Measurements from ENCODE around the gene MROH7.

MROH7 gene

DNA sequence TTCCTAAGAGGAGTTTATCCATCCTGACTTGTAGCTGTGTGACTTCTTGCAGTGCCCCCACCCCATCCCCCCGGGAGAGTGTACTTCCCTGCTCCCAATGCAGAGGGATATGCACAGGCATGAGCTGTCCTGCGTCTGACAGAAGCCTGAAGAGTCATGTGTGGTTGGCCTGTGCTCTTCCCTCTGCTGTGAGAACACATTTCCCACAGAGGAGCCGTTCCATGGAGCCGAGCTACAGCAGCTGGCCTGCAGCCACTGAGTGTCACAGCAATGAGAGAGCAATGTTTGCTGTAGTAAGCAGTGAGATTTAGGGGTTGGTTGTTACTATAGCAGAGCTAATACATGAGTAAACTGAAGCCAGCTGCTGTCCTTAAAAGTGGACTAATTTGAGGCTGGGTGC is 100.7 kb downstream of the MROH7 start:
- no peak for DNase-seq (ENCODE audit: low spot score)

DNA sequence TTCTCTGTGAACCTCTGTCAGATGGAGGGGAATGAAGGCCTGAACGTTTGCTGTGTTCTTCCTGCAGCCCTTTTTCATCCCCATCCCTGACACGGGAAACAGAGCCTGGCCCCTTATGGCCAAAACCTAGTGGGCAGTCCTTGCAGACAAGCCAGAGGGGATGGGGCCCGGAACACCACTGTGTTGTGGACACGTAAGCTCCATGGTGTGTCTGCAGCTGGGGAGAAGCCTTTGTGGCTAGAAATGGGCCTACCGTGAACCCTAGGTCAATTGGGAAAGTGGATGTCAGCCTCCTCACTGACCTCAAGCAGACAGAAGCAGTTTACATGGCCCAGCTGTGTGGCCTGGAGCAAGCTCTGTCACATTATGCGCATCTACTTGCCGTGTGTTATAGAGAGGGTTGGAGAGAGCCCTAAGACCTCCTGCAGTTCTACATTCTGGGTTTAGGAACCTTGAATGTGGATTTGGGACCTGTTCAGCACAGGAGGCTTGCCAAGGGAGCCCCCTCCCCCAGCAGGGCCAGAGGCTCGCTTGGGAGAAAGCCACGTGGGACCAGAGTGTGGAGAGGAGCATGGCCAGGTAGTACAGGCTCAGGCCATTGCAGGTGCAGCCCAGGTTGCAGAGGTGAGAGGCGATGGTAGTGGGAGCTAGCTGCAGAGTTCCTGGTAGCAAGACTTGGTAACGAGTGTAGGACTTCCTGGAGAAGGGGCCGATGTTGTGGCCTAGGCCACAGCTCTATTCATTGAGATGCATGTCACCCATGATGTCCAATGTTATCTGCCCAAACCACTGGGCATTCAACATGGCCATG is 102.0 kb downstream of the MROH7 start:
- DNase-seq (ENCODE audit: low spot score): no peak

DNA sequence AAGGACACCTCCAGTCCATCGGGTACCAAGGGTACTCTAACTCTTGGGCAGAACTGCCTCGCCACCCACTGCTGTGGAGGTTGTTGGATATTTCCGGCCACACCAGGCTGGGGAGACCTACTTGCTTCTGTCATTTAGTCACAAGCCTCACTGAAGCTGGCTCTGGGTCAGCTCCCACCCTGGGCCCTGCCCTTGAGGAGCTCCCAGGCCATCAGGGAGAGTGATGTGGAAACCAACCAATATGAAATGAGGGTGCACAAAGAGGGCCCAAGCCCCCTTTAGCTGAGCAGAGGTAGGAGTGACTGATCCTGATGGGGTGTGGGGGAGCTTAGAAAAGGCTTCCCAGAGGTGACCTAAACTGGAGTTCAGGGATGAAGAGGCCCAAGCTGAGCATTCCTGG is 103.1 kb downstream of the MROH7 start:
- DNase-seq (ENCODE audit: low spot score): no peak

DNA sequence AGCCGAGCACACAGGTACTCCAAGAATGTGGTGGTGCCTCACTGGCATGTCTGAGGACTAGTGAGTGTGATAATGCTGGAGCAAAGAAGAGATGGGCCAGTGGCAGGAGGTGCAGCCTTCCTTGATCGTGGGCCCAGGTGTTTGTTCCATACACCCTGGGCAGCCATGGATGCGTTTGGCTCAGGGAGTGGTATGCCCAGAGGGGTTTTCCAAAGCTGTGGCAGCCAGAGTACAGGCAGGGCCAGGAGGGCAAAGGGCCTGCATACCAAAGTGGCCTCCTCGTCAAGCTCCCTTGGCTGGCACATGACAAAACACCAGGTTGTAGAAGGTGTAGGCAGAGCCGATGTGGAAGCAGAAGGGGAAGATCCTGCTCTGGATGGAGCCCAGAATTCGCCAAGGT is 103.7 kb downstream of the MROH7 start:
- DNase-seq (ENCODE audit: low spot score): no peak

DNA sequence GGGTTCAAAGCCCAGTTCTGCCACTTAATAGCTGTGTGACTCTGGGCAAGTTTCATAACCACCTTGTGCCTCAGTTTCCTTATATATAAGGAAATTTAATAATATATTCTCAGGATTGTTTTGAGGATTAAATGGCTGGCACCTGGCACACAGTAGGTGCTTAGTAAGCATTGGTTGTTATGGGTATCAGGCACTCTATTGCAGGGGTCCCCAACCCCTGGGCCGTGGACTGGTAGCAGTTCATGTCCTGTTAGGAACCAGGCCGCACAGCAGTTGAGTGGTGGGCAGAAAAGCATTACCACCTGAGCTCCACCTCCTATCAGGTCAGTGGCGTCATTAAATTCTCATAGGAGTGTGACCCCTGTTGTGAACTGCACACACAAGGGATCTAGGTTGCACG is 104.3 kb downstream of the MROH7 start:
- no peak for DNase-seq (ENCODE audit: low spot score)

DNA sequence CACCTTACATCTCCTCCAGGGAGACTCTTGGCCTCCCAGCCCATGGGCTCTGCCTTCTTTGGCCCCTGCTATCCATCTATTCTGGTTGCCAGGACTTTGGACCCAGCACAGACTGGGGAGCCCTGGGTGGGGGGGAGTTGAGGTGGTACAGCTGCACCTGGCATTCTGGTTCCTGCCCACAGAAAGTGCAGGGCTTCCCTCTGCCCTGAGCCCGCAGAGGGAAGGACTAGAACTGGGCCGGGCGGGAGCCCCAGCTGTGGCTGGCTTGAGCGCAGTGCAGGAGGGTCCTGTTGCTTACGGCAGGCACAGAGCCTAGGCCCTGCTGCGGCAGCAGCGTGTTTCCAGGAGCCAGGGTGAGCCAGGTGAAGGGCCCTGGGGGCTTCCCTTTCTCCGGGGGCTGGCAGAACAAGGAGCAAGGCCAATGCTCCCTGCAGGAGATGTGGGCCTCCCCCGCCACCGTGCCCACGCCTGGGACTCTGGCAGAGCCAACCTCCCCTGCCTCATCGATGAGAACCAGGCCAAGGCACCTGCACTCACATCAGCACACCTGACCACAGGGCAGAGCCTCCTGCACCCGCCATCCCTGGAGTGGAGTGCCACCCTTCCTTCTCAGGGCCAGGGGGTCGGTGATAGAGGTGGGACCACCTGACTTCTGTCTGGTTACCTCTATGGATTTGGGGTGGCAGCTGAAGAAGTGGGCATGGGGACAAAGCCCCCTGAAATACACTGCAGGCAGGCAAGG is 106.7 kb downstream of the MROH7 start:
- DNase-seq (ENCODE audit: low spot score): no peak

DNA sequence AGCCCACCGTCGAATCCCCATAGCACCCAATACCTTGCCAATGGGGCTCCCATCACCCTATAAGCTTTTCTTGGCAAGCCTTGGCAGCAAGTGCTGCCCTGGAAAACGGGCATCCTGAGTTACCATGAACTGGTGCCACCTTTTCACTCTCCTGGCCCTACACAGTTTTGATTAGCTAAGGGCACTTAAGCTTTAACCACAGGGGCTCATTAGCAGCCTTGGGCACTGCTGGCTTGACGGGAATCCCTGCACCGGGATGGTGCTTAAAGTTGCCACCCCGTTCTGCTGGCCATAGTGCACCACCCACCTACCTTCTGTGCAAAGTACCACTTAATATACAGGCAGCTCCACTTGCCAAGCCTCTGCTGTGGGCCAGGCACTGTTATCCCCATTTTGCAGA is 109.0 kb downstream of the MROH7 start:
- no peak for DNase-seq (ENCODE audit: low spot score)

DNA sequence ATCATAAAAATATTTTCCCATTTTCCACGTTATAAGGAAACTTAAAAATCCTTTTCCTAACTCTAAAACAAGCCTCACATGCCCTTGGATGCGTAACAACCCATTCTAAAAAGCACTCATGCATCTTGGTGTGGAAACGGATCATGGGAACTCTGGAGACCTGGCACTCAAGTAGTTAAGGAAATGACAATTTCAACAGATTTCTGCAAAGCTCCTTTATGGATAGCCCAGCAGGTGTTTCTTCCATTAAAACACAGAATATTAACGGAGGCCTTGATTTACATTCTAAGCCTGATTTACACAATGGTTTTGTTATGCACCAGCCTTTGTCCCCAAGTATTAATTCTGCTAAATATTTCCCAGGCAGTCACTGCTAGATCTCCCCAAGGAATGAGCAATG is 109.8 kb downstream of the MROH7 start:
- no peak for DNase-seq (ENCODE audit: low spot score)

DNA sequence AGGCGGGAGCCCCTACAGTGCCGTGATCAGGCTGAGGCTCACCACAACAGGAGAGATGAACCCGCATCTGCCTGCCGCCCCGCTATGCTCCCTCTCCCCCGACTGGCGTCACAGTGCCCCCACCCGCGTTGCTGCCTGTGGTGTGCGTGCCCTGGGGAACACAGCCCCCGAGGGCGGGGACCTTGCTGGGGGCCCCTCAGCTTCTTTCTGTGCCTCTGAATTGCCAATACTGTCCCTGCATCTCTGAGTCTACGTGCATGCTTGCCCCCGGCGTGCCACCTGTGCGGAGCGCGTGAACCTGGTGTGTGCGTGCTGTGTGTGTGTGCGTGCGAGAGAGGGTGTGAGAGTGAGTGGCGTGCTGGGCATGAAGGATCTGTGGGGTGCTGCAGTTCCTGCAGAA is 112.5 kb downstream of the MROH7 start:
- no peak for DNase-seq (ENCODE audit: low spot score)

DNA sequence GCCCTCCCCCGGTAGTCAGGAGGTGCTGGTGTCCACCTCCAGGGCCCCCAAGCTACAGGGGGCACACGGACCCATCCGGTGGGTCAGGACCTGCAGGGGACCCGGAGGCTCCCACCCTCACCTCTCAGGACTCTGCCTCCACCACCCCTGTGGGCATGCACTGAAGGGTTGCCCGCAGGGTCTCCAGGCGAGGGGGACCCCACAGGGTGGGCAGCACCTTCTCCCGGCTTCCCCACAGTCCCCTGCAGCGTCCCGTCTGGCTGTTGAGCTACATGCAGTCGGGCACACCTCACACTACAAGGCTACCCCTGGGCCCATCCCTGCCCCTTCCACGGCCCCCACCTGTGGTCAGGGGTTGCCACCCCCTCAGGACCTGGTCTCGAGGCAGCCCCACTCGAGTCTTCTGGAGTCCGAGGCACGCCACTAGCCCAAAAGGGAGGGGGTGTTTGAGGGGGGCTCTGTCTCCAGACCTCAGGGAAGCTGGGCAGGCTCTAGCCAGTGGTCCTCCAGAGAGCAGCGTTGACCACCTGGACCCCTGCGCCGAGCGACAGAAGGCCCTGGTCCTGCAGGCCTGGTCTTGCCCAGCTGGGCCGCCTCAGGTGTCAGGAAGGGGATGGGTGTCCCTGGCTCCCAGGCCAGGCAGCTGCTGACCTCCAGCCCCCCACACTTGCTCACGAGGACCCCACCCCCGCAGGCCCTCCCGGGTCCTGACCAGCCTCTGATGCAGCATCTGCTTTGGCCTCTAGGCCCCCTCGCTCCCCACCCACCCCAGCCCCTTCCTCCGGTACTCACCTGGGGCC is 113.1 kb downstream of the MROH7 start:
- DNase-seq (ENCODE audit: low spot score): no peak

DNA sequence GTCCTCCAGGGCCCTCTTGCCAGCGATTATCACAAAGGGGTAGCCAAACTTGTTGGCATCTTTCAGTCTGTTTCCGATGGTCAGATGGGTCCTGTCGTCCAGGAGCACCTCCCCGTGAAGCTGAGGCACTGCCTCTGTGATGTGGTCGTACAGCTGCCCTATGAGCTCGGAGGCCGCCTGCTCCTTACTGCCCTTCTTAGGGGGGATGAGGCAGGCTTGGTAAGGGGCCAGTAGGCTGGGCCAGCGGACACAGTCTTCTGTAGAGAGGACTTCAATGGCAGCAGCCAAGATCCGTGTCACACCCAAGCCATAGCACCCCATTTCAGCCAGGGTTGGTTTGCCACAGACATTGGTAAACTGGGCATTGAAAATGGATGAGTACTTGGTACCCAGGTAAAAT is 116.2 kb downstream of the MROH7 start:
- DNase-seq (ENCODE audit: low spot score): no peak

DNA sequence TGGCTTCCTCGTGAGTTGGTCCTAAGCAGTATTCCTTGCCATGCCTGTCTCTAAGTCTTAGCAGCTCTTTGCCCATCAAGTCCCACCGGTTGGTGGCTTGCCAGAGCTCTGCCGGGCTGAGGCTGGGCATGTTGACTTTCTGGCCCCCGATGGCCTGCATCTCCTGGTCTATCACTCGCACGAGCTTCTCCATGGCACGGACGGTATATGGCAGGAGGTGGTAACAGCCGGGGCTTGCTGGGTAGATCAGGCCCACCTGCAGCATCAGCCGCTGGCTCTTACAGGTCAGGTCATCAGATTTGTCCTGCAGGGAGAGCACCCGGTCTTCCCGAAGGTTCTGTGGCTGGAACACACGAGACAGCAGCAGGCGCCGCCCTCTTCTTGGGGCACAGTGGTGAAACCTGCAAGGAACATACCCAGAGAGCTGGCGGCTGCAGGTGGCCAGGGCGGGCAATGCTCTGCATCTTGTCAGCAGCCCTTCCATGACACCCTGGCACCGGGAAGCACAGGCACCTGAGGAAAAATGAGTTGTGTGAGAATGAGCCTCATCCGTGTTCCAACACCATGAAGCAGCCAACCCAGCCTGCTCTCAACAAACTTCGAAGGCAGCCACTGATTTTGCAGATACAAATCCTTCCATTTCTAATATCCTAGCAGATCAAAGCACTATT is 117.2 kb downstream of the MROH7 start:
- no peak for DNase-seq (ENCODE audit: low spot score)

All from D341Med (cell line).